H1 (cell line): ENCODE measurements around the gene SLC6A20. TPM values are rescaled to one million over a fixed set of nuclear protein-coding genes. Genes with fewer than 3 reads are reported as not detected.

Experiments
- CTCF ChIA-PET: fragments of 300-600 bp; sonication (Branson Sonifier 250); formaldehyde crosslinking; loops from one replicate; lab custom pipeline; 2021; ENCODE audit not compliant: partially characterized antibody; lab: Charles Lee
- POLR2A ChIA-PET: fragments of 300-600 bp; sonication (Branson Sonifier 250); formaldehyde crosslinking; loops from one replicate; lab custom pipeline; 2021; ENCODE audit warnings: inconsistent platforms; ENCODE audit not compliant: partially characterized antibody; lab: Charles Lee
- DNase-seq, 2 experiments: peaks; one replicate each; pipeline versions ENCODE4 v3.0.0 to v3.0.0-alpha.2; 2010 to 2022; ENCODE audit warnings: low spot score in 2 of 2, low read depth in 1 of 2, mixed read lengths in 1 of 2
- FAIRE-seq: peaks from 2 replicates; lab custom pipeline; 2011; peaks lifted over from hg19 to GRCh38; lab: Jason Lieb, UNC
- H2AFZ ChIP-seq: 2 replicates; pipeline ENCODE4 v1.8.1; 2012; ENCODE audit warnings: low read length, inconsistent platforms
- H2AK5ac ChIP-seq: 2 replicates; pipeline ENCODE4 v1.6.1; 2013; ENCODE audit warnings: low read depth, low read length
- H2BK120ac ChIP-seq: replicated peaks from 2 replicates; pipeline ENCODE3; 2013; ENCODE audit warnings: low read depth, low read length, inconsistent platforms
- H2BK12ac ChIP-seq: 2 replicates; pipeline ENCODE4 v1.6.1; 2013; ENCODE audit warnings: low read depth, low read length
- H2BK15ac ChIP-seq: 2 replicates; pipeline ENCODE4 v1.6.1; 2013; ENCODE audit warnings: low read length
- H2BK20ac ChIP-seq: 2 replicates; pipeline ENCODE4 v1.6.1; 2013; ENCODE audit warnings: low read length
- H2BK5ac ChIP-seq: 2 replicates; pipeline ENCODE4 v1.6.1; 2013; ENCODE audit warnings: low read depth, low read length
- H3K14ac ChIP-seq: 2 replicates; pipeline ENCODE4 v1.6.1; 2013; ENCODE audit warnings: inconsistent platforms; ENCODE audit not compliant: insufficient read length
- H3K18ac ChIP-seq: 2 replicates; pipeline ENCODE4 v1.6.1; 2013; ENCODE audit warnings: low read length; ENCODE audit errors: extremely low read depth
- H3K23ac ChIP-seq: 2 replicates; pipeline ENCODE4 v1.6.1; 2013; ENCODE audit warnings: inconsistent platforms; ENCODE audit not compliant: insufficient read length
- H3K23me2 ChIP-seq: 2 replicates; pipeline ENCODE4 v1.6.1; 2013; ENCODE audit warnings: low read depth, low read length
- H3K27ac ChIP-seq: 2 replicates; pipeline ENCODE4 v1.6.1; 2011; ENCODE audit warnings: low read depth, low read length, inconsistent platforms
- H3K27me3 ChIP-seq, 4 experiments: replicated peaks in 1 of 4; 1 replicate in 1 of 4; 2 replicates in 3 of 4; pipeline versions ENCODE4 v1.6.1 to v1.8.1; 2011 to 2013; ENCODE audit warnings: low read length in 3 of 4, mild to moderate bottlenecking in 3 of 4, inconsistent platforms in 2 of 4, mixed read lengths in 2 of 4, moderate library complexity in 1 of 4; ENCODE audit not compliant: control insufficient read depth in 3 of 4, insufficient read depth in 3 of 4; ENCODE audit errors: extremely low read depth in 1 of 4
- H3K36me3 ChIP-seq, 4 experiments: 2 replicates each; pipeline versions ENCODE4 v1.6.1 to v1.8.1; 2011 to 2013; ENCODE audit warnings: mild to moderate bottlenecking in 4 of 4, low read length in 3 of 4, moderate library complexity in 2 of 4, control low read depth in 1 of 4, inconsistent platforms in 1 of 4; ENCODE audit not compliant: insufficient read depth in 4 of 4, control insufficient read depth in 2 of 4
- H3K4ac ChIP-seq: replicated peaks from 2 replicates; pipeline ENCODE3; 2013; ENCODE audit warnings: low read length, low read depth, mixed read lengths, inconsistent platforms; ENCODE audit not compliant: insufficient read length
- H3K4me1 ChIP-seq, 4 experiments: replicated peaks in 1 of 4; 1 replicate in 1 of 4; 2 replicates in 3 of 4; pipeline versions ENCODE4 v1.6.1 to v1.8.1; 2011 to 2013; ENCODE audit warnings: low read length in 3 of 4, inconsistent platforms in 2 of 4, mixed read lengths in 1 of 4; ENCODE audit not compliant: insufficient read depth in 4 of 4, control insufficient read depth in 3 of 4
- H3K4me2 ChIP-seq, 2 experiments: 2 replicates each; pipeline versions ENCODE4 v1.6.1 to v1.8.1; 2011 to 2013; ENCODE audit warnings: low read depth in 2 of 2, low read length in 2 of 2, control low read depth in 1 of 2, inconsistent platforms in 1 of 2, mild to moderate bottlenecking in 1 of 2; ENCODE audit not compliant: insufficient read depth in 1 of 2
- H3K4me3 ChIP-seq, 4 experiments: fragments of 200-600, 300-600 bp in 1 of 4; sonication (generic), shearing (Covaris generic), sonication (Bioruptor Twin) in 1 of 4; 2 replicates each; pipeline versions ENCODE4 v1.5.1 to v1.8.1; 2011 to 2016; ENCODE audit warnings: low read length in 4 of 4, low read depth in 3 of 4, control low read depth in 2 of 4, inconsistent platforms in 2 of 4, mild to moderate bottlenecking in 2 of 4, mixed read lengths in 1 of 4, moderate library complexity in 1 of 4; ENCODE audit not compliant: insufficient read depth in 2 of 4; ENCODE audit errors: extremely low read depth in 1 of 4
- H3K56ac ChIP-seq: replicated peaks from 2 replicates; pipeline ENCODE3; 2013; ENCODE audit warnings: low read depth, mild to moderate bottlenecking, mixed read lengths, low read length, inconsistent platforms; ENCODE audit not compliant: insufficient read length
- H3K79me1 ChIP-seq: 2 replicates; pipeline ENCODE4 v1.6.1; 2013; ENCODE audit warnings: low read depth, low read length, control low read depth
- H3K79me2 ChIP-seq, 2 experiments: 2 replicates each; pipeline versions ENCODE4 v1.6.1 to v1.8.1; 2012 to 2013; ENCODE audit warnings: low read length in 2 of 2, mild to moderate bottlenecking in 2 of 2, inconsistent platforms in 1 of 2; ENCODE audit not compliant: insufficient read depth in 2 of 2, control insufficient read depth in 1 of 2
- H3K9ac ChIP-seq, 4 experiments: replicated peaks in 1 of 4; 1 replicate in 1 of 4; 2 replicates in 3 of 4; pipeline versions ENCODE4 v1.6.1 to v1.8.1; 2011 to 2013; ENCODE audit warnings: low read depth in 3 of 4, low read length in 3 of 4, control low read depth in 2 of 4, mild to moderate bottlenecking in 2 of 4, moderate library complexity in 2 of 4, inconsistent platforms in 1 of 4; ENCODE audit errors: extremely low read depth in 1 of 4
- H3K9me3 ChIP-seq, 2 experiments: 2 replicates each; pipeline versions ENCODE4 v1.6.1 to v1.8.1; 2012 to 2013; ENCODE audit warnings: mild to moderate bottlenecking in 2 of 2, moderate library complexity in 2 of 2, control low read depth in 1 of 2, inconsistent platforms in 1 of 2, low read depth in 1 of 2, low read length in 1 of 2, mixed read lengths in 1 of 2; ENCODE audit not compliant: insufficient read depth in 2 of 2
- H4K20me1 ChIP-seq, 2 experiments: replicated peaks in 1 of 2; 2 replicates each; pipeline versions ENCODE3 to v1.8.1; 2011 to 2013; ENCODE audit warnings: inconsistent platforms in 2 of 2, low read length in 2 of 2, mild to moderate bottlenecking in 1 of 2; ENCODE audit not compliant: insufficient read depth in 2 of 2, control insufficient read depth in 1 of 2
- H4K5ac ChIP-seq: 2 replicates; pipeline ENCODE4 v1.6.1; 2013; ENCODE audit warnings: low read length, low read depth, mixed read lengths, inconsistent platforms; ENCODE audit not compliant: insufficient read length
- H4K8ac ChIP-seq: 2 replicates; pipeline ENCODE4 v1.8.0; 2013; ENCODE audit warnings: mild to moderate bottlenecking, moderate library complexity, low read length, inconsistent platforms; ENCODE audit not compliant: insufficient read depth; ENCODE audit errors: extremely low read depth
- H4K91ac ChIP-seq: replicated peaks from 2 replicates; pipeline ENCODE3; 2013; ENCODE audit warnings: low read length, mixed read lengths, inconsistent platforms; ENCODE audit not compliant: insufficient read length
- ATF3 ChIP-seq: IDR thresholded peaks from 2 replicates; pipeline ENCODE4 v1.6.1; 2011; ENCODE audit warnings: low read depth, mild to moderate bottlenecking, low read length; ENCODE audit not compliant: insufficient read depth
- BCL11A ChIP-seq, 2 experiments: IDR thresholded peaks; one replicate each; pipeline ENCODE4 v1.6.1; 2011; ENCODE audit warnings: low read depth in 2 of 2, low read length in 2 of 2, mild to moderate bottlenecking in 2 of 2
- CBX8 ChIP-seq: fragments of 300-800, 300-1000 bp; sonication (generic); IDR thresholded peaks from 2 replicates; pipeline ENCODE4 v1.7.1; 2016; ENCODE audit warnings: low read depth, low read length, borderline replicate concordance
- CEBPB ChIP-seq: IDR thresholded peaks from 2 replicates; pipeline ENCODE4 v1.6.1; 2012; ENCODE audit warnings: low read depth, low read length
- CHD1 ChIP-seq: IDR thresholded peaks from 2 replicates; pipeline ENCODE4 v1.6.1; 2012; ENCODE audit warnings: low read depth, low read length, improper control_type of control experiment
- CHD2 ChIP-seq: IDR thresholded peaks from 2 replicates; pipeline ENCODE4 v1.6.1; 2012; ENCODE audit warnings: low read length, improper control_type of control experiment
- CREB1 ChIP-seq: IDR thresholded peaks from 2 replicates; pipeline ENCODE4 v1.6.1; 2012; ENCODE audit warnings: inconsistent platforms
- E2F6 ChIP-seq: IDR thresholded peaks from 2 replicates; pipeline ENCODE4 v1.6.1; 2012; ENCODE audit warnings: inconsistent platforms
- EZH2 ChIP-seq: fragments of 200-600 bp; sonication (generic); IDR thresholded peaks from 2 replicates; pipeline ENCODE4 v1.7.1; 2012; ENCODE audit warnings: low read depth, mild to moderate bottlenecking, moderate library complexity, low read length, inconsistent platforms; ENCODE audit not compliant: severe bottlenecking
- KDM5A ChIP-seq: fragments of 200-600 bp; IDR thresholded peaks from 2 replicates; pipeline ENCODE4 v1.7.1; 2012; ENCODE audit warnings: mild to moderate bottlenecking, low read length, inconsistent platforms, mixed read lengths
- PHF8 ChIP-seq: fragments of 200-600 bp; sonication (generic); conservative IDR thresholded peaks from 2 replicates; pipeline ENCODE4 v1.7.1; 2012; ENCODE audit warnings: low read depth, mild to moderate bottlenecking, inconsistent platforms, low read length, moderate library complexity
- POLR2AphosphoS5 ChIP-seq: IDR thresholded peaks from 2 replicates; pipeline ENCODE4 v1.6.1; 2011; ENCODE audit warnings: low read depth, low read length
- RFX5 ChIP-seq: IDR thresholded peaks from 2 replicates; pipeline ENCODE4 v1.6.1; 2011; ENCODE audit warnings: low read depth, low read length, improper control_type of control experiment, borderline replicate concordance
- SP1 ChIP-seq: IDR thresholded peaks from 2 replicates; pipeline ENCODE4 v1.6.1; 2011; ENCODE audit warnings: low read depth, low read length
- YY1 ChIP-seq: IDR thresholded peaks from 2 replicates; pipeline ENCODE4 v1.6.1; 2011; ENCODE audit warnings: low read depth, mild to moderate bottlenecking, low read length
- WGBS, 2 experiments: shearing (Covaris generic) in 1 of 2; methylation state at CpG; one replicate each; pipeline versions ENCODE4 v1.1.6 to v1.1.7; 2013 to 2015; ENCODE audit warnings: low lambda C conversion rate in 2 of 2, mixed read lengths in 2 of 2, inconsistent platforms in 1 of 2, low coverage in 1 of 2, missing lambda C conversion rate in 1 of 2; ENCODE audit not compliant: insufficient replicate concordance in 2 of 2, insufficient coverage in 1 of 2, insufficient read length in 1 of 2; ENCODE audit errors: extremely low coverage in 1 of 2, missing lambda C conversion rate in 1 of 2; 5-methylcytosine and 5-hydroxymethylcytosine counted together
- polyA plus RNA-seq, 7 experiments: library from polyadenylated mRNA; depleted of rRNA in 3 of 7; stranded (reverse) in 5 of 7; unstranded in 2 of 7; fragments of >200 nt in 5 of 7; fragments of 200-250 nt in 2 of 7; gene quantifications; 1 replicate in 5 of 7; 2 replicates in 1 of 7; 4 replicates in 1 of 7; pipeline versions ENCODE4 v1.2.1 to v1.2.3, GENCODE V29; 2011 to 2013; ENCODE audit warnings: missing spikeins in 2 of 7, mixed read lengths in 2 of 7
- total RNA-seq: library from RNA; stranded (reverse); fragmentation: NEBNext Ultra II Directional; extraction: Animal tissue kit (Norgen Biotek cat#: 25700); gene quantifications from 2 replicates; pipeline ENCODE4 v1.2.1, GENCODE V29; 2021

The SLC6A20 gene
- total and polyA plus RNA-seq, 2 of the 8 experiments (the other 6 are each of a cell fraction or from before 2014, with no cell fraction given), result 0.05 TPM; not detected in 1

- Histone ChIP-seq H3K4ac (no peak overlapping the region), H2BK5ac (no peak overlapping the region), H2BK15ac (no peak overlapping the region), H3K23ac (no peak overlapping the region), H3K79me1 (no peaks in the 10 kb centered on the region), H3K27ac (no peak overlapping the region), H3K4me3 (no peak overlapping the region), H4K20me1 (no peaks in the 10 kb centered on the region), H3K9ac (no peak overlapping the region), H3K18ac (no peak overlapping the region), H3K4me1 (peaks cover 0 to 8% (median 0%) of the 10 kb centered on the region in 4 experiments; a peak in 1 of 7 replicates), H4K8ac (no peak overlapping the region), H3K56ac (no peak overlapping the region), H4K91ac (no peak overlapping the region), H2BK20ac (no peak overlapping the region), H4K5ac (no peak overlapping the region), H2AK5ac (no peak overlapping the region), H2AFZ (no peak overlapping the region), H3K14ac (no peak overlapping the region), H2BK120ac (no peak overlapping the region), H3K4me2 (no peak overlapping the region), H3K23me2 (no peaks in the 10 kb centered on the region), H3K27me3 (no peaks in the 10 kb centered on the region), H3K79me2 (no peaks in the 10 kb centered on the region), H3K9me3 (no peaks in the 10 kb centered on the region), H3K36me3 (no peaks in the 10 kb centered on the region), H2BK12ac (no peak overlapping the region)
- 92% methylated on average over 7 of the region's 7 CpGs; no CpG with 5 or more reads in 1 of the 2 experiments for WGBS, 2 experiments
- POLR2A ChIA-PET, result interaction anchor here (0.9 kb wide), 1 partner anchor 16 kb away, joined by 3 read pairs; no protein-coding TSS in a partner anchor
- FAIRE-seq (no peak), DNase-seq (no peak)
- CTCF ChIA-PET, result interaction anchor here (0.9 to 1.4 kb wide), 2 partner anchors 16 to 544 kb away, joined by 4 to 5 read pairs; no protein-coding TSS in a partner anchor
- TF ChIP-seq CHD2, result no peak
- TF ChIP-seq YY1, result no peak
- TF ChIP-seq CEBPB, result no peak
- TF ChIP-seq E2F6, result no peak
- TF ChIP-seq BCL11A (IDR thresholded peaks at IDR 0.05; ENCODE audit: low read depth in 2 of 2, low read length in 2 of 2), result no peak
- no peak for TF ChIP-seq KDM5A
- no peak for TF ChIP-seq SP1
- no peak for TF ChIP-seq POLR2AphosphoS5
- TF ChIP-seq RFX5, result no peak
- TF ChIP-seq CHD1, result no peak
- no peak for TF ChIP-seq CBX8
- no peak for TF ChIP-seq ATF3
- no peak for TF ChIP-seq EZH2
- no peak for TF ChIP-seq PHF8
- no peak for TF ChIP-seq CREB1
Measured at GRCh38 chr3:45754461-45754860, 41.9 kb downstream of the SLC6A20 start.
